Lower leg skin (tissue), 4 donors: Measurements from ENCODE around the gene MCUB. TPM values are rescaled to one million over a fixed set of nuclear protein-coding genes. Genes with fewer than 3 reads are reported as not detected.

Source experiments
- DNase-seq, 2 donors: peaks; one replicate each; pipeline ENCODE4 v3.0.0-alpha.2; 2019; ENCODE audit warnings: low spot score in 2 of 2
- H3K4me3 ChIP-seq: fragments of 200-600 bp; sonication (generic); 2 replicates; pipeline ENCODE4 v1.5.1; 2017; ENCODE audit warnings: mild to moderate bottlenecking, low read depth; ENCODE audit not compliant: poor library complexity, severe bottlenecking
- POLR2A ChIP-seq, 2 donors: fragments of 450-650 bp; IDR thresholded peaks; one replicate each; pipeline ENCODE4 v1.6.1; 2016 to 2017; ENCODE audit warnings: antibody characterized with exemption in 2 of 2, mild to moderate bottlenecking in 1 of 2, moderate library complexity in 1 of 2
- WGBS, 2 donors: methylation state at CpG; one replicate each; pipeline ENCODE4 v1.1.5; 2018; 5-methylcytosine and 5-hydroxymethylcytosine counted together
- intact Hi-C: fragments of 100-400 bp; cut with DNase I; formaldehyde crosslinking; loops from one replicate; pipeline ENCODE4 v1.15.0; 2023; ENCODE audit warnings: low total_unique reads
- total RNA-seq, 4 donors: library from RNA; depleted of rRNA; stranded (reverse); fragments of >200 nt; gene quantifications; one replicate each; pipeline ENCODE4 v1.1.0, GENCODE V29; 2016
- TF ChIP-seq, protein P1 (sequence below), 3 donors: fragments of 450-650 bp; IDR thresholded peaks; one replicate each; pipeline ENCODE4 v1.5.1; 2016; ENCODE audit warnings: antibody characterized with exemption in 3 of 3, mild to moderate bottlenecking in 3 of 3, moderate library complexity in 2 of 3

Gene MCUB
- total RNA-seq, 4 donors from 2014 or later: 11.8 to 84.9 (median 45.9) TPM

DNA sequence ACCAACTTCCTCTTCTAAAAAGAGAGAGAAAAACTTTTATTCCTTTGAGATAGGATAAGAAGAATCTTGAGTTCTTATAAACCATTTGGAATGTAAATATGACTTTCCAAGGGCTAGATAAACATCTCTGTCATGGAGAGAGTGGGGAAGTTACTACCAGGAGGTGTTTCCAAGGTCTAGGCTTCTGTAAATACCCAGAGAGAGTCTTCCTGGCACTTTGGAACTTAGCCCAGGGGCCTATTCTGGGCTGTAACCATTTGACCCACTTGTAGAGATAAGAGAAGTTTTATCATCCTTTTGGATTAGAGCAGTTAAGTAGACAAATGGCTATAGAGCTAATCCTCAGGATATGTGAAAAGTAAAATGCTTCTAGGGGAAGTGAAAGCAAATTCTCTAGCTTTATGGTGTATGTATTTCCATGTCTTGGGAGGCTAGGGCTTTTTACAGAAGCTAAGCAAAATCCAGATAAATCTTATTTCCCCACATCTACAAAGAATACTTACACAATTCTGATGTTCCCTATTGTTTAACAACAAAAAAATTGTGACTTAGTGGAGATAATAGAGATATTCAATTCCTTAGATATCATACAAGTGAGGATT is 51.1 kb downstream of the MCUB start:
- H3K4me3 ChIP-seq: no peak overlapping the region
- no peak for DNase-seq
- intact Hi-C loops: no loop called here
- no peak for TF ChIP-seq POLR2A (IDR thresholded peaks at IDR 0.05)
- TF ChIP-seq, protein P1, sequence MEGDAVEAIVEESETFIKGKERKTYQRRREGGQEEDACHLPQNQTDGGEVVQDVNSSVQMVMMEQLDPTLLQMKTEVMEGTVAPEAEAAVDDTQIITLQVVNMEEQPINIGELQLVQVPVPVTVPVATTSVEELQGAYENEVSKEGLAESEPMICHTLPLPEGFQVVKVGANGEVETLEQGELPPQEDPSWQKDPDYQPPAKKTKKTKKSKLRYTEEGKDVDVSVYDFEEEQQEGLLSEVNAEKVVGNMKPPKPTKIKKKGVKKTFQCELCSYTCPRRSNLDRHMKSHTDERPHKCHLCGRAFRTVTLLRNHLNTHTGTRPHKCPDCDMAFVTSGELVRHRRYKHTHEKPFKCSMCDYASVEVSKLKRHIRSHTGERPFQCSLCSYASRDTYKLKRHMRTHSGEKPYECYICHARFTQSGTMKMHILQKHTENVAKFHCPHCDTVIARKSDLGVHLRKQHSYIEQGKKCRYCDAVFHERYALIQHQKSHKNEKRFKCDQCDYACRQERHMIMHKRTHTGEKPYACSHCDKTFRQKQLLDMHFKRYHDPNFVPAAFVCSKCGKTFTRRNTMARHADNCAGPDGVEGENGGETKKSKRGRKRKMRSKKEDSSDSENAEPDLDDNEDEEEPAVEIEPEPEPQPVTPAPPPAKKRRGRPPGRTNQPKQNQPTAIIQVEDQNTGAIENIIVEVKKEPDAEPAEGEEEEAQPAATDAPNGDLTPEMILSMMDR (IDR thresholded peaks at IDR 0.05): no peak

GRCh38 chr4:109614015-109614414 is 54.0 kb downstream of the MCUB start:
- intact Hi-C loops: no loop called here
- TF ChIP-seq, protein P1 (IDR thresholded peaks at IDR 0.05): no peak
- TF ChIP-seq POLR2A (IDR thresholded peaks at IDR 0.05): no peak
- WGBS, 2 donors: 100% methylated on average over 1 of the region's 1 CpG
- no peak for DNase-seq
- no peak overlapping the region for H3K4me3 ChIP-seq

DNA sequence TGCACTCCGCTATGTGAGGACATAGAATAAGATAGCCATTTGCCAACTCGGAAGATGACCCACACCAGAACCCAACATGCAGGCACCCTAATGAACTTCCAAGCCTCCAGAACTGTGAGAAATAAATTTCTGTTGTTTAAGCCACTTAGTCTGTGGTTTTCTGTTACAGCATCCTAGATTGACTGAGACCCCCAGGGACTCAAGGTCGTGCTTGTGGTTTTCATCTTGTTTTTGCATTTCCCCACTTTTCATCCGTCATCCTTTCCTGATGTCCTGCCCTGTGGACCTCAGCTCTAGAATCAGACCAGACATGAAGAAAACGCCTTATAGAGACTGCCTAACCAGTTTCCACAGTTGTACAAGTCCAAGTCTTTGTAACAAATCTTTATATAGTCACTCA is 54.4 kb downstream of the MCUB start:
- intact Hi-C loops: no loop called here
- WGBS, 2 donors: 84 to 90% methylated on average over 5 of the region's 5 CpGs
- DNase-seq: no peak
- TF ChIP-seq, protein P1 (IDR thresholded peaks at IDR 0.05): no peak
- TF ChIP-seq POLR2A (IDR thresholded peaks at IDR 0.05): no peak
- H3K4me3 ChIP-seq: no peak overlapping the region

DNA sequence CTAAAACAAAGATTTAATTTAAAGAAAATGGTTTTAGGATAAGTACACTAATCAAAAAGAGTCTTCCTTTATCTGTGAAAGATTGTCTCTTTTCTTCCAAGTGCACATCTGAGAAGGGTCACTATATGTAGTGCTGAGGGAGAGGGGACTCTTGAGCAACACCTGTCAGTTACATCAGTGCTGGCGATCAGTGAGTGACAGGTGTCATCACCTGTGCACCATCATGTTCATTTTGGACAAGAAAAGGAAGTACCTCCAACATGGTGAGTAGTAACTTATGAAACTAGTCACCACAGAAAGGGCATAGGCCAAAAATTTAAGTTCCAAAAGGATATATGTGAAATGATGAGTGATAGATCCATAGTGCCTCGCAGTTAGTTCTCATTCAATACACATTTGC is 55.7 kb downstream of the MCUB start:
- TF ChIP-seq, protein P1 (IDR thresholded peaks at IDR 0.05): no peak
- TF ChIP-seq POLR2A (IDR thresholded peaks at IDR 0.05): no peak
- WGBS, 2 donors: 88 to 93% methylated on average over 2 of the region's 2 CpGs
- DNase-seq: no peak
- no peak overlapping the region for H3K4me3 ChIP-seq
- intact Hi-C loops: no loop called here

- H3K4me3 ChIP-seq: no peak overlapping the region
- no peak for TF ChIP-seq POLR2A (IDR thresholded peaks at IDR 0.05)
- TF ChIP-seq, protein P1 (IDR thresholded peaks at IDR 0.05): no peak
- no peak for DNase-seq
- 79 to 96% methylated on average over 1 of the region's 1 CpG for WGBS, 2 donors
- intact Hi-C loops: no loop called here
Measured at GRCh38 chr4:109616243-109616642, 56.2 kb downstream of the MCUB start.

DNA sequence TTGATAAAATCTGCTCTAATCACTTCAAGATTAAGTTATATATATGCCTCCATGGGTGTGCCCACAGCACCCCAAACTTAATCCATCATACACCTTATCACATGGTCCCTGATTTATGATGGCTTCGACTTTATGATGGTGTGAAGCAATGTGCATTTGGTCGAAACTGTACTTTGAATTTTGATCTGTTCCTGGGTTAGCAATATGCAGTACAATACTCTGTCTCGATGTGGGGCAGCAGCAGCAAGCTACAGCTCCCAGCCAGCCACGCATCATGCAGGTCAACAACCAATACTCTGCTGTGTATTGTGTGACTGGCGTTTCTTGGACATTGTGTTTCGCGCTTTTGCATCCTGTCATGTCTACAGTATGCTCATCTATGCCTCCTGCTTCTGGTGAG is 62.6 kb downstream of the MCUB start:
- no peak for TF ChIP-seq POLR2A (IDR thresholded peaks at IDR 0.05)
- TF ChIP-seq, protein P1 (IDR thresholded peaks at IDR 0.05): no peak
- H3K4me3 ChIP-seq: no peak overlapping the region
- 83 to 85% methylated on average over 7 of the region's 7 CpGs for WGBS, 2 donors

More for the DNA sequence above, 62.6 kb downstream of the MCUB start:
- no peak for DNase-seq
- intact Hi-C loops: no loop called here
